Natural killer cell (primary cell): Measurements from ENCODE around the gene PDGFRA. TPM values are rescaled to one million over a fixed set of nuclear protein-coding genes. Genes with fewer than 3 reads are reported as not detected.
A peak's percentile ranks its signal among the peaks of the same experiment; 100 is the strongest.

Experiments
- ATAC-seq, 3 donors: fragments of 150-1000 bp in 2 of 3; fragments of 200-7000 bp in 1 of 3; cut with Tn5 transposase; 1 replicate in 1 of 3; 2 replicates in 2 of 3; pipeline ENCODE4 v1.10.0; 2021; ENCODE audit warnings: mild to moderate bottlenecking in 2 of 3, moderate library complexity in 2 of 3
- DNase-seq, 2 donors: peaks; one replicate each; pipeline versions ENCODE4 v3.0.0 to v3.0.0-alpha.2; 2013 to 2021; ENCODE audit warnings: mixed read lengths in 1 of 2
- H3K27ac ChIP-seq: one replicate; pipeline ENCODE4 v1.5.1; 2013; ENCODE audit warnings: mild to moderate bottlenecking, low read length
- H3K27me3 ChIP-seq: one replicate; pipeline ENCODE4 v1.6.1; 2013; ENCODE audit warnings: low read length; ENCODE audit not compliant: control insufficient read depth, insufficient read depth
- H3K36me3 ChIP-seq: one replicate; pipeline ENCODE4 v1.6.1; 2013; ENCODE audit warnings: low read length; ENCODE audit not compliant: control insufficient read depth, insufficient read depth
- H3K4me1 ChIP-seq: one replicate; pipeline ENCODE4 v1.6.1; 2013; ENCODE audit warnings: low read length; ENCODE audit not compliant: control insufficient read depth, insufficient read depth
- H3K4me3 ChIP-seq: one replicate; pipeline ENCODE4 v1.5.1; 2013; ENCODE audit warnings: low read length
- H3K9me3 ChIP-seq: one replicate; pipeline ENCODE4 v1.6.1; 2013; ENCODE audit warnings: low read length; ENCODE audit not compliant: control insufficient read depth, insufficient read depth
- H3K27ac Mint-ChIP-seq, 2 donors: one replicate each; pipeline ENCODE4 v1.8.0; 2022; ENCODE audit warnings: mild to moderate bottlenecking in 2 of 2, mixed read lengths in 2 of 2, moderate library complexity in 1 of 2
- H3K27me3 Mint-ChIP-seq, 2 donors: one replicate each; pipeline ENCODE4 v1.8.0; 2022; ENCODE audit warnings: low read depth in 2 of 2, mixed read lengths in 2 of 2
- H3K36me3 Mint-ChIP-seq: one replicate; pipeline ENCODE4 v1.8.0; 2022; ENCODE audit warnings: mixed read lengths
- H3K4me1 Mint-ChIP-seq, 2 donors: one replicate each; pipeline ENCODE4 v1.8.0; 2022; ENCODE audit warnings: mixed read lengths in 2 of 2
- H3K4me3 Mint-ChIP-seq: one replicate; pipeline ENCODE4 v1.8.0; 2022; ENCODE audit warnings: mild to moderate bottlenecking, moderate library complexity, mixed read lengths
- H3K9me3 Mint-ChIP-seq, 2 donors: one replicate each; pipeline ENCODE4 v1.8.0; 2022; ENCODE audit warnings: mixed read lengths in 2 of 2
- WGBS: methylation state at CpG from one replicate; pipeline ENCODE4 v1.1.7; 2013; ENCODE audit warnings: missing lambda C conversion rate; ENCODE audit not compliant: insufficient coverage; 5-methylcytosine and 5-hydroxymethylcytosine counted together
- intact Hi-C: fragments of 100-400 bp; cut with micrococcal nuclease; formaldehyde crosslinking; loops from one replicate; pipeline ENCODE4 v1.14.2; 2022
- total RNA-seq, 4 donors: library from RNA; stranded (reverse); fragments of 120-200 nt in 1 of 4; gene quantifications; one replicate each; pipeline versions ENCODE4 v1.2.3 to v1.2.4, GENCODE V29; 2013 to 2022
- TF ChIP-seq, protein P1 (sequence below): fragments of 200-600 bp; IDR thresholded peaks from one replicate; pipeline ENCODE4 v1.8.0; 2022; ENCODE audit warnings: antibody characterized with exemption

The PDGFRA gene
- total RNA-seq, 3 donors from 2014 or later (not counting 1 experiment from before 2014, with no cell fraction given): 0.05 TPM; not detected in 2

DNA sequence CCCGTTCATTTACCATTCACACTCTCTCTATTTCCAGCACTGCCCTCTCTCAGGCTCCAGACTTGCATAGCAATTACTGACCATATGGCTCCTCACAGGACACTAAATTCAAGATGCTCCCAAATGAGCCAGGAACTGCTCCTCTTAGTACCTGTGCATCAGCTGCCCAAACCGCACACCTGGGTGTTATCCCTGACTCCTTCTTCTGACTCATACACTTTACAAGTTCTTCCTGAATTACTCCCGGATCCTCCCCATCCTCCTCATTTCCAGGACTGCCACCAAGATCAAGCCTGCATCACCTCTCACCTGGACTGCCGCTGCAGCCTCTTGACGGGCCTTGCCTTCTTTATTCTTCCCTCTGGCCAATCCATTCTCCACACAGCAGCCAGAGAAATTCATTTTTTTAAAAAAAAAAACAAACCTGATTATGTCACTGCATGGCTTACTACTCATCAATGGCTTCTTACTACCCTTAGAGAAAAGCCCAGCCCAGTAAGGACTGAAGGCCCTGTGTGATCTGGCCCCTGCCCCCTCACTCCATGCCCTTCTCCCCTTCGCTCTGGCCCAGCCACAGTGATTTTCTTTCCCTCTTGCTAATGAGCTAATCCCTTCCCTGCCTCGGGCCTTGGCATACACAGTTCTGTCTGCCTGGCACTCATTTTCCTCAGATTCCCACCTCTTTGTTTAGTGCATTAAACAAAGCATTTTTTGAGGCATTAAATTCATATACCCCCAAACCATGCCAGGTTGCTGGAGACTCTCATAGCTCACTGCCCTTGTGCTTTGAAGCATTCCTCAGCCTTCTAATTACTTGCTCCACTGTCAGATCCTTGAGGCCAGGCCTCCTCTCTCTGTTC, 92.0 kb downstream of the PDGFRA start:
- no peak for ATAC-seq
- Histone ChIP-seq H3K36me3 (no peaks in the 10 kb centered on the region), H3K4me3 (no peak overlapping the region), H3K9me3 (no peaks in the 10 kb centered on the region), H3K27ac (no peak overlapping the region), H3K27me3 (no peaks in the 10 kb centered on the region), H3K4me1 (no peaks in the 10 kb centered on the region)
- Mint-ChIP-seq H3K4me1 (no peaks in the 10 kb centered on the region), H3K4me3 (no peak overlapping the region), H3K27me3 (peaks cover 0 to 4% of the 10 kb centered on the region in 2 donors), H3K9me3 (no peaks in the 10 kb centered on the region), H3K36me3 (no peaks in the 10 kb centered on the region), H3K27ac (no peak overlapping the region)
- no peak for DNase-seq
- intact Hi-C loops: loop anchor here (5.0 kb wide), 1 partner anchor 361 kb away; no protein-coding TSS in a partner anchor
- TF ChIP-seq, protein P1, sequence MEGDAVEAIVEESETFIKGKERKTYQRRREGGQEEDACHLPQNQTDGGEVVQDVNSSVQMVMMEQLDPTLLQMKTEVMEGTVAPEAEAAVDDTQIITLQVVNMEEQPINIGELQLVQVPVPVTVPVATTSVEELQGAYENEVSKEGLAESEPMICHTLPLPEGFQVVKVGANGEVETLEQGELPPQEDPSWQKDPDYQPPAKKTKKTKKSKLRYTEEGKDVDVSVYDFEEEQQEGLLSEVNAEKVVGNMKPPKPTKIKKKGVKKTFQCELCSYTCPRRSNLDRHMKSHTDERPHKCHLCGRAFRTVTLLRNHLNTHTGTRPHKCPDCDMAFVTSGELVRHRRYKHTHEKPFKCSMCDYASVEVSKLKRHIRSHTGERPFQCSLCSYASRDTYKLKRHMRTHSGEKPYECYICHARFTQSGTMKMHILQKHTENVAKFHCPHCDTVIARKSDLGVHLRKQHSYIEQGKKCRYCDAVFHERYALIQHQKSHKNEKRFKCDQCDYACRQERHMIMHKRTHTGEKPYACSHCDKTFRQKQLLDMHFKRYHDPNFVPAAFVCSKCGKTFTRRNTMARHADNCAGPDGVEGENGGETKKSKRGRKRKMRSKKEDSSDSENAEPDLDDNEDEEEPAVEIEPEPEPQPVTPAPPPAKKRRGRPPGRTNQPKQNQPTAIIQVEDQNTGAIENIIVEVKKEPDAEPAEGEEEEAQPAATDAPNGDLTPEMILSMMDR: no peak
- WGBS: 89% methylated on average over 7 of the region's 7 CpGs

DNA sequence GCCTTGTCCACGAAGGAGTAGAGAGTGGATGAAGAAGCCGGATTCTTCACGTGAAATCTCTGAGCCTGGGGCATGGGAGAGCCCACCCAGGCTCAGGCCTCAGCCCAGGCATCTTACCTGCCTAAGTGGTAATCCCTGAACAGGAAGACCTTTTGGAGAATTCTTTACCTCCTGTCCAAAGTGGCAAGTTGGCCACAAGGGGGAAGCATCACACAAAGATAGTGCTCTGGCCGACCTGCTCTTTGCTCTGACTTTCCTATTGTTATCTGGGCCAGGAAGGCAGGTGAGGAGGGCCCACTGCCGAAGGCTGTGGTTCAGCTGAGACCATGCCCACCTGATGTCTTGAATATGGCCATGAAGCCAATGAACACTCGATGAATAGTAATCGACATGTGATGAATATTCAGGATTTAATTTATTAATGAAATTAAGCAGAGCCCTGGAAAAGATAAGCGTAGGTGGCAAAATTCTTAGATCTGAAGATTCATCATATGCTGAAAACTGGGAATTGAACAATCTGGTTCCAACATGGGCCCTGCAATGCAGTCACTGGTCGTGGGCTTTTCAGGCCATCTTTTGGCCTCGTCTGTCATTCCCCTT, 93.8 kb downstream of the PDGFRA start:
- peak in 1 of 2 donors; percentile 64 for DNase-seq
- peak in 2 of 3 donors; percentile 52 to 53 for ATAC-seq
- Histone ChIP-seq H3K4me3 (no peak overlapping the region), H3K27ac (no peak overlapping the region), H3K4me1 (no peaks in the 10 kb centered on the region), H3K27me3 (no peaks in the 10 kb centered on the region), H3K36me3 (no peaks in the 10 kb centered on the region), H3K9me3 (no peaks in the 10 kb centered on the region)
- no peak overlapping the region for H3K4me3 Mint-ChIP-seq
- no peaks in the 10 kb centered on the region for H3K4me1 Mint-ChIP-seq
- no peaks in the 10 kb centered on the region for H3K36me3 Mint-ChIP-seq
- WGBS: 50% methylated on average over 10 of the region's 10 CpGs
- intact Hi-C loops: loop anchor here (1.0 to 5.0 kb wide), 4 partner anchors 117 to 638 kb away; no protein-coding TSS in a partner anchor
- TF ChIP-seq, protein P1: peak; percentile 56
- H3K9me3 Mint-ChIP-seq: no peaks in the 10 kb centered on the region
- H3K27me3 Mint-ChIP-seq: peaks cover 0 to 4% of the 10 kb centered on the region in 2 donors
- no peak overlapping the region for H3K27ac Mint-ChIP-seq

DNA sequence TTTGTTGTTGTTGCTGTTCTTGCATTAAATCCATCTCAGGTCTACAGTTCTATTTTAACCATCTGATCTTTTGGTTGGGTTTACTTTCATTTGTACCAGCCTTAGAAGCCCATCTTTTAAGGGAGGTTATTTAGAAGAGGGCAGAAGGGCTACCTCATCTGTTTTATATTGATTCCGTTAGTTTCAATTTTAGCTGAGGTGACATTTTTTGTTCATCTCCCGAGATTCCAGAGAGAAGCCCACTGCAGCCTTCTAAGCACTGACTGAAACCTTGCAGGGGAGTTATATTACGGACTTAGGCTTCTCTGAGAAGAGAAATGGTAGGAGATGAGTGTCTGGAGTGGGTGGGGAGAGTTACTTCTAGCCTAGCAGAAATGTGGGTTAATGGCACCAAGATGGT, 101.8 kb downstream of the PDGFRA start:
- Mint-ChIP-seq H3K27ac (no peak overlapping the region), H3K27me3 (peaks cover 0 to 3% of the 10 kb centered on the region in 2 donors), H3K9me3 (no peaks in the 10 kb centered on the region), H3K36me3 (no peaks in the 10 kb centered on the region), H3K4me1 (no peaks in the 10 kb centered on the region), H3K4me3 (no peak overlapping the region)
- no peak overlapping the region for H3K27ac ChIP-seq
- TF ChIP-seq, protein P1: no peak
- H3K9me3 ChIP-seq: no peaks in the 10 kb centered on the region
- no peak overlapping the region for H3K4me3 ChIP-seq
- no peaks in the 10 kb centered on the region for H3K36me3 ChIP-seq
- no peaks in the 10 kb centered on the region for H3K4me1 ChIP-seq
- ATAC-seq (no peak), DNase-seq (no peak)
- H3K27me3 ChIP-seq: no peaks in the 10 kb centered on the region
- intact Hi-C loops: no loop called here
- 91% methylated on average over 3 of the region's 3 CpGs for WGBS
